ENCODE measurements around the gene SDK1.

The SDK1 gene

GRCh38 chr7:3301831-3302618 is 973 bp downstream of the SDK1 start:
- peak; percentile 38 for DNase-seq (ENCODE audit: low read depth)
- H3K4me3 ChIP-seq (ENCODE audit: low read depth, low read length): peak overlapping the region; percentile 44
- TF ChIP-seq CTCF (conservative IDR thresholded peaks at IDR 0.05; ENCODE audit: low read depth, low read length): peak; percentile 42

- no peak for TF ChIP-seq CTCF (conservative IDR thresholded peaks at IDR 0.05; ENCODE audit: low read depth, low read length)
These were observed 1.7 kb downstream of the SDK1 start for GRCh38 chr7:3302681-3303320.

GRCh38 chr7:3304131-3304530 is 3.1 kb downstream of the SDK1 start:
- H3K4me3 ChIP-seq (ENCODE audit: low read depth, low read length): no peak overlapping the region
- DNase-seq (ENCODE audit: low read depth): no peak
- no peak for TF ChIP-seq CTCF (conservative IDR thresholded peaks at IDR 0.05; ENCODE audit: low read depth, low read length)

More at GRCh38 chr7:3302681-3303320, 1.7 kb downstream of the SDK1 start:
- H3K4me3 ChIP-seq (ENCODE audit: low read depth, low read length): no peak overlapping the region
- DNase-seq (ENCODE audit: low read depth): no peak

- no peak overlapping the region for H3K4me3 ChIP-seq (ENCODE audit: low read depth, low read length)
- TF ChIP-seq CTCF (conservative IDR thresholded peaks at IDR 0.05; ENCODE audit: low read depth, low read length): no peak
- no peak for DNase-seq (ENCODE audit: low read depth)
These were observed 6.4 kb downstream of the SDK1 start for GRCh38 chr7:3307435-3307834.

- no peak overlapping the region for H3K4me3 ChIP-seq (ENCODE audit: low read depth, low read length)
- no peak for TF ChIP-seq CTCF (conservative IDR thresholded peaks at IDR 0.05; ENCODE audit: low read depth, low read length)
- peak; percentile 15 for DNase-seq (ENCODE audit: low read depth)
These were observed 8.1 kb downstream of the SDK1 start for GRCh38 chr7:3309140-3309539.

- no peak for DNase-seq (ENCODE audit: low read depth)
- no peak overlapping the region for H3K4me3 ChIP-seq (ENCODE audit: low read depth, low read length)
- no peak for TF ChIP-seq CTCF (conservative IDR thresholded peaks at IDR 0.05; ENCODE audit: low read depth, low read length)
These were observed 8.9 kb downstream of the SDK1 start for GRCh38 chr7:3309956-3310355.

All from choroid plexus epithelial cell (primary cell).